H4 (cell line): Measurements from ENCODE around the gene ANKRD12. TPM values are rescaled to one million over a fixed set of nuclear protein-coding genes. Genes with fewer than 3 reads are reported as not detected.
"Not testable (repeated sequence)": the region's sequence is repeated elsewhere in the genome, so short reads cannot be mapped to it uniquely, and the experiment has no call there.

Source experiments
- DNase-seq: peaks from one replicate; pipeline ENCODE4 v3.0.0-alpha.2; 2015; ENCODE audit warnings: low spot score
- total RNA-seq: library from RNA; depleted of rRNA; stranded (reverse); fragments of >200 nt; shearing (Covaris generic); gene quantifications from 2 replicates; pipeline ENCODE4 v1.2.3, GENCODE V29; 2014; rRNA removed

The ANKRD12 gene
- total RNA-seq: 5.1 and 14.1 TPM in 2 replicates

- peak; percentile 95 for DNase-seq
Measured at GRCh38 chr18:9136315-9137155, at the start of gene ANKRD12. Gene ANKRD12, plus strand, starts transcription at chr18:9136781. Its CDS starts 45,652 bp downstream, at chr18:9182433.

- DNase-seq: no peak
Measured at GRCh38 chr18:9087144-9087543, 49.4 kb upstream of the ANKRD12 start.

GRCh38 chr18:9088252-9088651 is 48.3 kb upstream of the ANKRD12 start:
- no peak for DNase-seq

- not testable (repeated sequence) for DNase-seq
Measured at GRCh38 chr18:9088727-9089126, 47.9 kb upstream of the ANKRD12 start.

GRCh38 chr18:9090578-9090977 is 46.0 kb upstream of the ANKRD12 start:
- no peak for DNase-seq

- DNase-seq: no peak
Measured at GRCh38 chr18:9091066-9091476, 45.5 kb upstream of the ANKRD12 start.

GRCh38 chr18:9092665-9093064 is 43.9 kb upstream of the ANKRD12 start:
- no peak for DNase-seq

- not testable (repeated sequence) for DNase-seq
Measured at GRCh38 chr18:9093109-9093508, 43.5 kb upstream of the ANKRD12 start.

- peak; percentile 70 for DNase-seq
Measured at GRCh38 chr18:9094307-9095226, 42.0 kb upstream of the ANKRD12 start.

- DNase-seq: no peak
Measured at GRCh38 chr18:9095297-9096006, 41.1 kb upstream of the ANKRD12 start.

- no peak for DNase-seq
Measured at GRCh38 chr18:9096007-9096371, 40.6 kb upstream of the ANKRD12 start.

- no peak for DNase-seq
Measured at GRCh38 chr18:9096685-9097084, 39.9 kb upstream of the ANKRD12 start.

- no peak for DNase-seq
Measured at GRCh38 chr18:9097349-9097748, 39.2 kb upstream of the ANKRD12 start.

GRCh38 chr18:9100796-9101195 is 35.8 kb upstream of the ANKRD12 start:
- DNase-seq: no peak

GRCh38 chr18:9101730-9102507 is 34.7 kb upstream of the ANKRD12 start:
- DNase-seq: peak; percentile 47

GRCh38 chr18:9102508-9103375 is 33.8 kb upstream of the ANKRD12 start, which contains the start of gene NDUFV2:
Gene NDUFV2, plus strand, starts transcription at chr18:9102699. Its CDS starts 45 bp downstream, at chr18:9102744.
- peak; percentile 89 for DNase-seq

GRCh38 chr18:9103376-9103873 is 33.2 kb upstream of the ANKRD12 start:
- DNase-seq: no peak

GRCh38 chr18:9104244-9104901 is 32.2 kb upstream of the ANKRD12 start:
- no peak for DNase-seq

GRCh38 chr18:9105420-9105819 is 31.2 kb upstream of the ANKRD12 start:
- DNase-seq: no peak
